Measurements from ENCODE around the gene ZNF683.
"Not testable (repeated sequence)": the region's sequence is repeated elsewhere in the genome, so short reads cannot be mapped to it uniquely, and the experiment has no call there.

ZNF683 gene

GRCh38 chr1:26384076-26384475 lies 11.5 kb upstream of the ZNF683 start:
- DNase-seq = no peak

GRCh38 chr1:26378879-26379251 lies 6.3 kb upstream of the ZNF683 start:
- DNase-seq = no peak

GRCh38 chr1:26378088-26378878 lies 5.7 kb upstream of the ZNF683 start:
- no peak for DNase-seq

GRCh38 chr1:26376050-26376449 lies 3.5 kb upstream of the ZNF683 start:
- no peak for DNase-seq

- no peak for DNase-seq
Observed at GRCh38 chr1:26375081-26375480, 2.5 kb upstream of the ZNF683 start.

GRCh38 chr1:26374361-26374760 lies 1.8 kb upstream of the ZNF683 start:
- DNase-seq = not testable (repeated sequence)

- no peak for DNase-seq
Observed at GRCh38 chr1:26373789-26374188, 1.2 kb upstream of the ZNF683 start.

GRCh38 chr1:26373281-26373680 lies 731 bp upstream of the ZNF683 start:
- DNase-seq = no peak

- DNase-seq = no peak
Observed at GRCh38 chr1:26372039-26372438, 511 bp downstream of the ZNF683 start.

GRCh38 chr1:26370591-26371382 lies 1.8 kb downstream of the ZNF683 start:
- no peak for DNase-seq

GRCh38 chr1:26368486-26368885 lies 4.1 kb downstream of the ZNF683 start:
- no peak for DNase-seq

- no peak for DNase-seq
Observed at GRCh38 chr1:26368006-26368405, 4.5 kb downstream of the ZNF683 start.

- DNase-seq = no peak
Observed at GRCh38 chr1:26367441-26367840, 5.1 kb downstream of the ZNF683 start.

GRCh38 chr1:26364956-26365355 lies 7.6 kb downstream of the ZNF683 start:
- DNase-seq = no peak

GRCh38 chr1:26363549-26364448 lies 8.8 kb downstream of the ZNF683 start:
- DNase-seq = no peak

- DNase-seq = no peak
Observed at GRCh38 chr1:26362331-26362730, 10.2 kb downstream of the ZNF683 start.

- DNase-seq = no peak
Observed at GRCh38 chr1:26361605-26362122, 10.9 kb downstream of the ZNF683 start.

GRCh38 chr1:26360807-26361604 lies 11.5 kb downstream of the ZNF683 start:
- no peak for DNase-seq

- no peak for DNase-seq
Observed at GRCh38 chr1:26359981-26360806, 12.4 kb downstream of the ZNF683 start.

- no peak for DNase-seq
Observed at GRCh38 chr1:26358411-26359384, 13.9 kb downstream of the ZNF683 start.

All from NCI-H774 (cell line).